Skeletal muscle tissue (tissue), 4 donors: ENCODE results near the gene PALLD. TPM values are rescaled to one million over a fixed set of nuclear protein-coding genes. Genes with fewer than 3 reads are reported as not detected.

Source experiments
- H3K27ac ChIP-seq: one replicate; pipeline ENCODE4 v1.7.0; 2013; ENCODE audit warnings: mild to moderate bottlenecking, low read depth, low read length, inconsistent platforms
- H3K27me3 ChIP-seq, 3 donors: one replicate each; pipeline ENCODE4 v1.7.0; 2013; ENCODE audit warnings: low read length in 3 of 3; ENCODE audit not compliant: control insufficient read depth in 3 of 3, insufficient read depth in 3 of 3
- H3K36me3 ChIP-seq, 3 donors: one replicate each; pipeline ENCODE4 v1.7.0; 2013; ENCODE audit warnings: low read length in 3 of 3; ENCODE audit not compliant: control insufficient read depth in 3 of 3, insufficient read depth in 3 of 3
- H3K4me1 ChIP-seq, 3 donors: one replicate each; pipeline ENCODE4 v1.7.0; 2013; ENCODE audit warnings: low read length in 3 of 3, mild to moderate bottlenecking in 3 of 3; ENCODE audit not compliant: control insufficient read depth in 3 of 3, insufficient read depth in 3 of 3
- H3K4me3 ChIP-seq, 3 donors: one replicate each; pipeline ENCODE4 v1.7.0; 2013; ENCODE audit warnings: low read length in 3 of 3
- H3K9ac ChIP-seq, 3 donors: one replicate each; pipeline ENCODE4 v1.7.0; 2013; ENCODE audit warnings: low read length in 3 of 3, mild to moderate bottlenecking in 3 of 3, moderate library complexity in 2 of 3, low read depth in 1 of 3
- H3K9me3 ChIP-seq, 3 donors: one replicate each; pipeline ENCODE4 v1.7.0; 2013; ENCODE audit warnings: low read length in 3 of 3; ENCODE audit not compliant: control insufficient read depth in 3 of 3
- total RNA-seq: library from RNA; depleted of rRNA; stranded (reverse); fragments of >200 nt; gene quantifications from one replicate; pipeline ENCODE4 v1.2.3, GENCODE V29; 2014
- donor health status: Osteomylitis.

The PALLD gene
- total RNA-seq, 1 donor from 2014 or later: 140 TPM

GRCh38 chr4:168475745-168476144 lies 21.1 kb upstream of the PALLD start:
- Histone ChIP-seq H3K9me3 (no peaks in the 10 kb centered on the region), H3K4me1 (peaks cover 0 to 4% (median 3%) of the 10 kb centered on the region in 3 donors), H3K9ac (no peak overlapping the region), H3K27ac (no peak overlapping the region), H3K27me3 (no peaks in the 10 kb centered on the region), H3K4me3 (no peak overlapping the region), H3K36me3 (peaks cover under 1 to 6% (median 4%) of the 10 kb centered on the region in 3 donors)

DNA sequence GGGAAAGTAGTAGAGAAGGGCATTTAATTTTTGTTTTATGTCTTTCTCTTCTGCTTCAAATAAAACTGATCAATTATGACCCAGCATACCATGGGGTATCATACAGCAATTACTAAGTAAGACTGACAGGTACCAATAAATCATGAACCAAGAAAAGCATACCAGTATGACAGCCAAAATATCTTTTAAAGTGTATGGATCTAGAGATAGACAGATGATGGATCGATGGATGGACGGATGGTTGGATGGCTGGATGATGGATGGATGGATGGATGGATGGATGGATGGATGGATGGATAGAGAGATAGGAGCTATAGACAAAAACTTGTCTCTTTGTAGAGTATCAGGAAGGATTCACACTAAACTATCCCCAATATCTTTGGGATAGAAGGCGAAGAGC lies 18.0 kb upstream of the PALLD start:
- H3K27me3 ChIP-seq: no peaks in the 10 kb centered on the region
- H3K4me1 ChIP-seq: peaks cover 3 to 6% (median 4%) of the 10 kb centered on the region in 3 donors
- H3K9ac ChIP-seq: no peak overlapping the region
- no peaks in the 10 kb centered on the region for H3K36me3 ChIP-seq
- H3K4me3 ChIP-seq: no peak overlapping the region
- no peaks in the 10 kb centered on the region for H3K9me3 ChIP-seq
- no peak overlapping the region for H3K27ac ChIP-seq

DNA sequence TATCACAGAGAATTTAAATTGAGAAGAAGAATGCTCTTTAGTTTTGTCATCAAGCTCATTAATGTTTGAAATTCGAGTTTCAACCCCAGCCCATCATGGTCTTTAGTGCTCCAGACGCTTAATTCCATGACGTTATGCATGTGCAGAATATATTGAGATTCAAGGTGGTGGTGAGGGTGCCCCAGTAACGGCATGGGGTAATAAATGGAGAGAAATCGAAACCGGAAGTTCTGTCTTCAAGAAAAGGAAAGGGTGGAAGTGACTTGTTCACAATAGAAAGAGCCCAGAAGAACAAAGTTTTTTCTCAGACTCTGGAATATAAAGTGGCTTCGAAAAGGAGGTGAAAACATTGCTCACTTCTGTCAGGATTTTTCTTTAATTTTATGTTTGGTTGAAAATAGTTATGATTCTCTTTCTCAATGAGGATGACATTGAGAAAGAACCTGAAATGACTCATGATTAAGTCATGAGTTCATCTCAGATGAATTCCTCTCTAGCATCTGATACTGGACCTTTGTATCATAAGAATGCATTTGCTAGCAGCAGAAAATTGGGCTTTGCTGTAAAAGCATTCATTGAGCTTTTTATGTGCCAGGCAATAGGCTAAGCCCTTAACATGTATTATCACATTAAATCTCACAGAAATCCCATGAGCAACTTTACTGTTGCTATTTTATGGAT lies 15.8 kb upstream of the PALLD start:
- H3K9me3 ChIP-seq: no peaks in the 10 kb centered on the region
- no peaks in the 10 kb centered on the region for H3K27me3 ChIP-seq
- peak overlapping the region; percentile 87 to 99 (median 90) for H3K4me3 ChIP-seq
- peak overlapping the region; percentile 87 for H3K27ac ChIP-seq
- H3K9ac ChIP-seq: peak overlapping the region; percentile 84 to 95 (median 87)
- peaks cover 3 to 6% (median 4%) of the 10 kb centered on the region in 3 donors for H3K4me1 ChIP-seq
- no peaks in the 10 kb centered on the region for H3K36me3 ChIP-seq

GRCh38 chr4:168483811-168484210 lies 13.0 kb upstream of the PALLD start:
- peaks cover 4 to 11% (median 7%) of the 10 kb centered on the region in 3 donors for H3K4me1 ChIP-seq
- no peaks in the 10 kb centered on the region for H3K36me3 ChIP-seq
- no peaks in the 10 kb centered on the region for H3K9me3 ChIP-seq
- H3K4me3 ChIP-seq: no peak overlapping the region
- no peak overlapping the region for H3K9ac ChIP-seq
- no peaks in the 10 kb centered on the region for H3K27me3 ChIP-seq
- no peak overlapping the region for H3K27ac ChIP-seq

GRCh38 chr4:168484626-168485025 lies 12.2 kb upstream of the PALLD start:
- Histone ChIP-seq H3K36me3 (no peaks in the 10 kb centered on the region), H3K27me3 (no peaks in the 10 kb centered on the region), H3K9me3 (no peaks in the 10 kb centered on the region), H3K4me3 (no peak overlapping the region), H3K27ac (no peak overlapping the region), H3K4me1 (peaks cover 4 to 19% (median 7%) of the 10 kb centered on the region in 3 donors), H3K9ac (no peak overlapping the region)

- Histone ChIP-seq H3K27me3 (no peaks in the 10 kb centered on the region), H3K9me3 (no peaks in the 10 kb centered on the region), H3K36me3 (no peaks in the 10 kb centered on the region), H3K4me3 (no peak overlapping the region), H3K9ac (no peak overlapping the region), H3K4me1 (peaks cover 4 to 20% (median 7%) of the 10 kb centered on the region in 3 donors), H3K27ac (no peak overlapping the region)
Measured at GRCh38 chr4:168485156-168485910, 11.5 kb upstream of the PALLD start.

DNA sequence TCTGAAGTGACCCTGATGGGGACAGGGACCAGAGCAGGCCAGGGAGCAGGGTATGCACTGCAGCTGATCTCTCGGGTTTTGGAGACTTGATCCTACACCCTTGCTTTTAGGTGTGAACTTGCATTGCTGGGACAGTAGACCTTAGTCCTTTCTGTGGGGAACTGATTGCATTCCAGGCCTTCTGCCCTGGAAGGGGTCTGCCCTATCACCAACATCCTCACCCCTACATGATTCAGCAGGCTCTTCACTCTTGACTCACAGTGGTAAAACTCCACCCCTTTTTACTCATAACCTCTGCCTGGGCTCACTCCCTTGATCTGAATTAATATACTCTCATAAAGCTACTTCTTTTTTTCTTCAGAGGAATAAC lies 10.0 kb upstream of the PALLD start:
- H3K36me3 ChIP-seq: no peaks in the 10 kb centered on the region
- peaks cover 0 to 15% (median 3%) of the 10 kb centered on the region in 3 donors for H3K4me1 ChIP-seq
- H3K27me3 ChIP-seq: no peaks in the 10 kb centered on the region
- no peak overlapping the region for H3K27ac ChIP-seq
- no peak overlapping the region for H3K9ac ChIP-seq
- no peaks in the 10 kb centered on the region for H3K9me3 ChIP-seq
- no peak overlapping the region for H3K4me3 ChIP-seq

- H3K9me3 ChIP-seq: no peaks in the 10 kb centered on the region
- H3K27me3 ChIP-seq: no peaks in the 10 kb centered on the region
- H3K4me3 ChIP-seq: no peak overlapping the region
- H3K27ac ChIP-seq: no peak overlapping the region
- no peak overlapping the region for H3K9ac ChIP-seq
- H3K36me3 ChIP-seq: no peaks in the 10 kb centered on the region
- H3K4me1 ChIP-seq: peaks cover 0 to 15% (median 3%) of the 10 kb centered on the region in 3 donors
Measured at GRCh38 chr4:168487282-168488035, 9.4 kb upstream of the PALLD start.

DNA sequence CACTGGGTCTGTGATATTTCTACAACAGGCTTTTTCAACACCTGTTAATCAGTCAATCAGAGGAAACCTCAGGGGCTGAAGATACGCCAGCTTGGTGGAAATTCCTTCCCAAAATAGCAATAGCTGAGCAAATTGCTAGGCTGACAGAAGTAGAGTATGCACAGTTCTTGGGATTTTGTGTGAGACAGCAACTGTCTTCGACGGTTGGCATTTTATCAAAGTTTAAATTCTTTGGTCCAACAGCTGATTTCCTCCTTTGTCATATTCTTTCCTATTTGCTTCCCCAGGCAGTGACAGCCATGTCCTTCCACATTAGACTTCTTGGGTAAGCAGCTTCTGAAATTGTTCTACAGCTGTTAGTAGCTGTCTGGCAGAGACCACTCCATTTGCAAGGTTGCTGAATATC lies 8.0 kb upstream of the PALLD start:
- H3K27ac ChIP-seq: peak overlapping the region; percentile 75
- H3K36me3 ChIP-seq: no peaks in the 10 kb centered on the region
- no peaks in the 10 kb centered on the region for H3K9me3 ChIP-seq
- no peaks in the 10 kb centered on the region for H3K27me3 ChIP-seq
- peak overlapping the region; percentile 19 to 52 (median 22) for H3K4me3 ChIP-seq
- peaks cover 0 to 15% (median 3%) of the 10 kb centered on the region in 3 donors for H3K4me1 ChIP-seq
- H3K9ac ChIP-seq: peak overlapping the region; percentile 9 to 69 (median 62)
